Liver (tissue), 9 donors: ENCODE measurements around the gene RARRES1. TPM values are rescaled to one million over a fixed set of nuclear protein-coding genes. Genes with fewer than 3 reads are reported as not detected.
A peak's percentile ranks its signal among the peaks of the same experiment; 100 is the strongest.

ENCODE experiments used
- DNase-seq: peaks from one replicate; pipeline ENCODE4 v3.0.0-alpha.2; 2017; ENCODE audit warnings: low spot score
- H3K27ac ChIP-seq, 2 donors: one replicate each; pipeline ENCODE4 v1.7.0; 2013; ENCODE audit warnings: inconsistent platforms in 2 of 2, low read length in 2 of 2, control low read depth in 1 of 2, low read depth in 1 of 2, mild to moderate bottlenecking in 1 of 2
- H3K27me3 ChIP-seq, 4 donors: one replicate each; pipeline versions ENCODE4 v1.6.1 to v1.7.0; 2013; ENCODE audit warnings: low read length in 3 of 4, inconsistent platforms in 1 of 4, mild to moderate bottlenecking in 1 of 4, moderate library complexity in 1 of 4; ENCODE audit not compliant: control insufficient read depth in 4 of 4, insufficient read depth in 4 of 4
- H3K36me3 ChIP-seq, 4 donors: one replicate each; pipeline versions ENCODE4 v1.6.1 to v1.7.0; 2013; ENCODE audit warnings: low read length in 3 of 4, mild to moderate bottlenecking in 3 of 4, low read depth in 1 of 4, moderate library complexity in 1 of 4; ENCODE audit not compliant: control insufficient read depth in 4 of 4, insufficient read depth in 3 of 4
- H3K4me1 ChIP-seq, 4 donors: one replicate each; pipeline versions ENCODE4 v1.6.1 to v1.7.0; 2013; ENCODE audit warnings: low read length in 3 of 4, mild to moderate bottlenecking in 3 of 4, moderate library complexity in 1 of 4; ENCODE audit not compliant: control insufficient read depth in 4 of 4, insufficient read depth in 4 of 4
- H3K4me3 ChIP-seq, 3 donors: one replicate each; pipeline versions ENCODE4 v1.6.1 to v1.7.0; 2013; ENCODE audit warnings: low read length in 3 of 3, control low read depth in 1 of 3, low read depth in 1 of 3, mild to moderate bottlenecking in 1 of 3
- H3K9ac ChIP-seq, 2 donors: one replicate each; pipeline ENCODE4 v1.7.0; 2013; ENCODE audit warnings: low read length in 2 of 2, mild to moderate bottlenecking in 2 of 2, moderate library complexity in 2 of 2, control low read depth in 1 of 2, low read depth in 1 of 2
- H3K9me3 ChIP-seq, 4 donors: one replicate each; pipeline versions ENCODE4 v1.6.1 to v1.7.0; 2013; ENCODE audit warnings: low read length in 3 of 4; ENCODE audit not compliant: control insufficient read depth in 4 of 4
- EGR1 ChIP-seq, 2 donors: IDR thresholded peaks; 2 replicates each; pipeline ENCODE4 v1.6.1; 2016 to 2018; ENCODE audit warnings: antibody characterized with exemption in 2 of 2, low read depth in 2 of 2
- FOXA2 ChIP-seq: IDR thresholded peaks from 2 replicates; pipeline ENCODE4 v1.6.1; 2016; ENCODE audit warnings: antibody characterized with exemption
- GABPA ChIP-seq, 2 donors: IDR thresholded peaks in 1 of 2; conservative IDR thresholded peaks in 1 of 2; 2 replicates each; pipeline ENCODE4 v1.6.1; 2016; ENCODE audit warnings: antibody characterized with exemption in 2 of 2, mild to moderate bottlenecking in 1 of 2, moderate library complexity in 1 of 2
- HNF4A ChIP-seq, 2 donors: conservative IDR thresholded peaks; 2 replicates each; pipeline ENCODE4 v1.6.1; 2016; ENCODE audit warnings: antibody characterized with exemption in 2 of 2, mild to moderate bottlenecking in 2 of 2
- JUND ChIP-seq, 2 donors: IDR thresholded peaks; 2 replicates each; pipeline ENCODE4 v1.6.1; 2016; ENCODE audit warnings: antibody characterized with exemption in 2 of 2
- RXRA ChIP-seq, 2 donors: IDR thresholded peaks; 2 replicates each; pipeline ENCODE4 v1.6.1; 2017 to 2018; ENCODE audit warnings: antibody characterized with exemption in 2 of 2, mild to moderate bottlenecking in 1 of 2
- SP1 ChIP-seq: IDR thresholded peaks from 2 replicates; pipeline ENCODE4 v1.6.1; 2018; ENCODE audit warnings: antibody characterized with exemption, mild to moderate bottlenecking
- TAF1 ChIP-seq: conservative IDR thresholded peaks from 2 replicates; pipeline ENCODE4 v1.6.1; 2016; ENCODE audit warnings: antibody characterized with exemption, mild to moderate bottlenecking
- YY1 ChIP-seq: IDR thresholded peaks from 2 replicates; pipeline ENCODE4 v1.6.1; 2016; ENCODE audit warnings: antibody characterized with exemption, mild to moderate bottlenecking
- WGBS: extraction: QIAGEN DNeasy Blood & Tissue Kit; methylation state at CpG from one replicate; pipeline ENCODE4 v1.1.7; 2013; 5-methylcytosine and 5-hydroxymethylcytosine counted together
- polyA plus RNA-seq, 2 donors: library from polyadenylated mRNA; stranded (reverse) in 1 of 2; unstranded in 1 of 2; fragments of 200-250 nt in 1 of 2; fragments of >200 nt in 1 of 2; fragmentation: Nextera tagmentation in 1 of 2; extraction: Ambion mirVana in 1 of 2; gene quantifications; one replicate each; pipeline versions ENCODE4 v1.2.1 to v1.2.3, GENCODE V29; 2013 to 2015
- total RNA-seq, 2 donors: library from RNA; depleted of rRNA; stranded (reverse); fragments of >200 nt; gene quantifications; one replicate each; pipeline ENCODE4 v1.2.3, GENCODE V29; 2014
- TF ChIP-seq, protein P1 (sequence below): IDR thresholded peaks from 2 replicates; pipeline ENCODE4 v1.6.1; 2016; ENCODE audit warnings: antibody characterized with exemption, mild to moderate bottlenecking
- TF ChIP-seq, protein P2 (sequence below): fragments of 150-350 bp; IDR thresholded peaks from 2 replicates; pipeline ENCODE4 v1.5.1; 2017; ENCODE audit warnings: improper control_type of control experiment, low read depth, low read length; ENCODE audit not compliant: missing input control
- TF ChIP-seq, protein P3 (sequence below): IDR thresholded peaks from 2 replicates; pipeline ENCODE4 v1.6.1; 2016; ENCODE audit warnings: antibody characterized with exemption
- donor health status: healthy.
- donor health status: healthy.
- donor health status: healthy.
- donor health status: healthy.
- donor health status: healthy.

RARRES1 gene
- total and polyA plus RNA-seq, 4 donors, result 0.92 to 6.9 (median 2.4) TPM

DNA sequence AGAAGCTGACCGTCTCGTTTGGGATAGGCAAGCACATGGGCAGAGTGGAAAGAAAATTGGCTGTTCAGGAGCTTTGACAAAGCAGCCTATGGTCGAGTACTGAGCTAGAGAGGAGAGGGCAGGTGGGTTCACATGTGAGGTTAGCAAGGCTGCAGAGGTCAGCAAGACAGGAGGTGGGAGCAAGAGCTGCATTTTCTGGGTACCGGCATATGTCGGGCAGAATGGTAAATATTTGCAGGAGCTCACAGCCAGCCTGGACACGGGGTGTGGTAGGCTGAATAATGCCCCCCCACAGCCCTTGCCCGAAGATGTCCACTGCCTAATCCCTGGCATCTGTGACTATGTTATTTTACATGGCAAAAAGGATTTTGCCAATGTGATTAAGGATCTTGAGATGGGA, 8.3 kb downstream of the RARRES1 start:
- Histone ChIP-seq H3K36me3 (no peaks in the 10 kb centered on the region), H3K9me3 (no peaks in the 10 kb centered on the region), H3K27ac (peak overlapping the region in 1 of 2 donors; percentile 19), H3K9ac (no peak overlapping the region), H3K4me1 (peaks cover 3 to 29% (median 23%) of the 10 kb centered on the region in 4 donors), H3K27me3 (no peaks in the 10 kb centered on the region), H3K4me3 (no peak overlapping the region)
- no peak for DNase-seq
- TF ChIP-seq SP1 (no peak), FOXA2 (no peak), TAF1 (no peak), JUND (IDR thresholded peaks at IDR 0.05) (no peak), EGR1 (IDR thresholded peaks at IDR 0.05; ENCODE audit: low read depth in 2 of 2) (no peak), HNF4A (conservative IDR thresholded peaks at IDR 0.05) (no peak), GABPA (IDR thresholded peaks at IDR 0.05 in 1 of 2, conservative IDR thresholded peaks at IDR 0.05 in 1 of 2) (no peak), RXRA (IDR thresholded peaks at IDR 0.05) (no peak)
- TF ChIP-seq, protein P1, sequence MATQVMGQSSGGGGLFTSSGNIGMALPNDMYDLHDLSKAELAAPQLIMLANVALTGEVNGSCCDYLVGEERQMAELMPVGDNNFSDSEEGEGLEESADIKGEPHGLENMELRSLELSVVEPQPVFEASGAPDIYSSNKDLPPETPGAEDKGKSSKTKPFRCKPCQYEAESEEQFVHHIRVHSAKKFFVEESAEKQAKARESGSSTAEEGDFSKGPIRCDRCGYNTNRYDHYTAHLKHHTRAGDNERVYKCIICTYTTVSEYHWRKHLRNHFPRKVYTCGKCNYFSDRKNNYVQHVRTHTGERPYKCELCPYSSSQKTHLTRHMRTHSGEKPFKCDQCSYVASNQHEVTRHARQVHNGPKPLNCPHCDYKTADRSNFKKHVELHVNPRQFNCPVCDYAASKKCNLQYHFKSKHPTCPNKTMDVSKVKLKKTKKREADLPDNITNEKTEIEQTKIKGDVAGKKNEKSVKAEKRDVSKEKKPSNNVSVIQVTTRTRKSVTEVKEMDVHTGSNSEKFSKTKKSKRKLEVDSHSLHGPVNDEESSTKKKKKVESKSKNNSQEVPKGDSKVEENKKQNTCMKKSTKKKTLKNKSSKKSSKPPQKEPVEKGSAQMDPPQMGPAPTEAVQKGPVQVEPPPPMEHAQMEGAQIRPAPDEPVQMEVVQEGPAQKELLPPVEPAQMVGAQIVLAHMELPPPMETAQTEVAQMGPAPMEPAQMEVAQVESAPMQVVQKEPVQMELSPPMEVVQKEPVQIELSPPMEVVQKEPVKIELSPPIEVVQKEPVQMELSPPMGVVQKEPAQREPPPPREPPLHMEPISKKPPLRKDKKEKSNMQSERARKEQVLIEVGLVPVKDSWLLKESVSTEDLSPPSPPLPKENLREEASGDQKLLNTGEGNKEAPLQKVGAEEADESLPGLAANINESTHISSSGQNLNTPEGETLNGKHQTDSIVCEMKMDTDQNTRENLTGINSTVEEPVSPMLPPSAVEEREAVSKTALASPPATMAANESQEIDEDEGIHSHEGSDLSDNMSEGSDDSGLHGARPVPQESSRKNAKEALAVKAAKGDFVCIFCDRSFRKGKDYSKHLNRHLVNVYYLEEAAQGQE, result no peak
- TF ChIP-seq, protein P2, sequence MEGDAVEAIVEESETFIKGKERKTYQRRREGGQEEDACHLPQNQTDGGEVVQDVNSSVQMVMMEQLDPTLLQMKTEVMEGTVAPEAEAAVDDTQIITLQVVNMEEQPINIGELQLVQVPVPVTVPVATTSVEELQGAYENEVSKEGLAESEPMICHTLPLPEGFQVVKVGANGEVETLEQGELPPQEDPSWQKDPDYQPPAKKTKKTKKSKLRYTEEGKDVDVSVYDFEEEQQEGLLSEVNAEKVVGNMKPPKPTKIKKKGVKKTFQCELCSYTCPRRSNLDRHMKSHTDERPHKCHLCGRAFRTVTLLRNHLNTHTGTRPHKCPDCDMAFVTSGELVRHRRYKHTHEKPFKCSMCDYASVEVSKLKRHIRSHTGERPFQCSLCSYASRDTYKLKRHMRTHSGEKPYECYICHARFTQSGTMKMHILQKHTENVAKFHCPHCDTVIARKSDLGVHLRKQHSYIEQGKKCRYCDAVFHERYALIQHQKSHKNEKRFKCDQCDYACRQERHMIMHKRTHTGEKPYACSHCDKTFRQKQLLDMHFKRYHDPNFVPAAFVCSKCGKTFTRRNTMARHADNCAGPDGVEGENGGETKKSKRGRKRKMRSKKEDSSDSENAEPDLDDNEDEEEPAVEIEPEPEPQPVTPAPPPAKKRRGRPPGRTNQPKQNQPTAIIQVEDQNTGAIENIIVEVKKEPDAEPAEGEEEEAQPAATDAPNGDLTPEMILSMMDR, result no peak
- WGBS, result 84% methylated on average over 7 of the region's 7 CpGs

DNA sequence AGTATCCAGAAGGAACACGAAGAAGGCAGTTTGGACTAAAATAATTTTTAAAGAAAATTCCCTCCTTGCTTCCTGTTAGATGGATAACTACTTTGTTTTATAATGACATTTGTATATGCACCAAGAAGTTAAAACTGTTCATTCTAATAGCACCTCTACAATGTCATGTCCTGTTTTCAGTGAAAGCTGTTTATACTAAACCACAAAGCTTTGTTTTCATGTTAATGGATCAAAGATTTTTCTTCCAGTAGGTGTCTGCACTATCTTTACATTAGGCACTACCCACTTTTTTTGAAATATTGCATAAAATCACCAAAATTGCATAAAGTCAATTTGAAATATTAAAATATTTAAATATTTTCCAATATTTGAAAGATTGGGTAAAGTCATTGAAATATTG, 10.1 kb downstream of the RARRES1 start:
- no peak for TF ChIP-seq SP1
- TF ChIP-seq, protein P1, result no peak
- no peak for TF ChIP-seq RXRA (IDR thresholded peaks at IDR 0.05)
- TF ChIP-seq, protein P2, result no peak
- TF ChIP-seq YY1, result no peak
- TF ChIP-seq, protein P3, sequence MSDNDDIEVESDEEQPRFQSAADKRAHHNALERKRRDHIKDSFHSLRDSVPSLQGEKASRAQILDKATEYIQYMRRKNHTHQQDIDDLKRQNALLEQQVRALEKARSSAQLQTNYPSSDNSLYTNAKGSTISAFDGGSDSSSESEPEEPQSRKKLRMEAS, result no peak
- no peak for TF ChIP-seq JUND (IDR thresholded peaks at IDR 0.05)
- no peak for TF ChIP-seq GABPA (IDR thresholded peaks at IDR 0.05 in 1 of 2, conservative IDR thresholded peaks at IDR 0.05 in 1 of 2)
- no peaks in the 10 kb centered on the region for H3K27me3 ChIP-seq
- no peak overlapping the region for H3K27ac ChIP-seq
- H3K9me3 ChIP-seq, result no peaks in the 10 kb centered on the region
- no peak overlapping the region for H3K4me3 ChIP-seq
- 97% methylated on average over 1 of the region's 1 CpG for WGBS
- H3K9ac ChIP-seq, result no peak overlapping the region
- H3K4me1 ChIP-seq, result peaks cover 3 to 20% (median 16%) of the 10 kb centered on the region in 4 donors
- no peaks in the 10 kb centered on the region for H3K36me3 ChIP-seq
- no peak for DNase-seq
